ENCODE measurements around the gene CATSPERZ. TPM values are rescaled to one million over a fixed set of nuclear protein-coding genes. Genes with fewer than 3 reads are reported as not detected.
"Not testable (repeated sequence)": the region's sequence is repeated elsewhere in the genome, so short reads cannot be mapped to it uniquely, and the experiment has no call there.

Gene CATSPERZ
- total RNA-seq, 4 donors from 2014 or later = 0.80 TPM; not detected in 3

DNA sequence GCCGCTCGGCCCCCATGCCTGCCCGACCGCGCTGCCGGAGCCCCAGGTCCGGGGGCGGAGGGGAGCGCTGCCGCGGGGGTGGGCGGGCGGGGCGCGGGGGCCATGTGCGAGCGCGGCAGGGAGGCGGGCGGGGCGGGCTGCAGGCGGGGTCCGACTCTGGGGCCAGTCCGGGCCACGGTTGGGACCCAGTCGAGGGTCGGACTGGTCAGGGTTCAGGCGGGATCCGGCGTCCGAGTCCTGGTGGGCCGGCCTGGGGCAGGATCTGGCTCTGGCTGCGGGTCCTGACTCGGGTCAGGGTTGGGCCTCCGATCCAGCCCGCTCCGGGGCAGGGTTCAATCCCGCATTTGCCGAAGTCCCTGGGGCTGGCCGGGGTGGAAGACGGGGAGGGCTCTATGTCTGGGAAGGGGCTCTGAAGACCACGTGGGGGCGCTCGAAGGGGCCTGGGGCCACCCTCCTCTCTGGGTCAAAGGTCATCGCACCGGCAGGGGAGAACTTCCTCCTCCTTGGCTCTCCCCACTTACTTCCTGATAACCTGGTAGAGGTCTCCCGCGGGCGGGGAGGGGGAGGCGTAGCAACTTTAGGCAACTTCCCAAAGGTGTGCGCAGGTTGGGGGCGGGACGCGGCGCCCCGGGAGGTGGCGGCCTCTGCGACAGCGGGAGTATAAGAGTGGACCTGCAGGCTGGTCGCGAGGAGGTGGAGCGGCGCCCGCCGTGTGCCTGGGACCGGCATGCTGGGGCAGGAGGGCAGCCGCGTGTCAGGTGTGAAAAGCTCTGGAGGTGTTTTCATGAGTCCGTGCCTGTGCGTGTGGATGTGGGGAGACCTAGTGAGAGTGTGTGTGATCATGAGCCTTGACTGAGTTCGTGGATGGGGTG, 5.8 kb downstream of the CATSPERZ start:
- H3K9me3 ChIP-seq = no peaks in the 10 kb centered on the region
- peaks cover 0 to 9% (median under 1%) of the 10 kb centered on the region in 4 donors for H3K36me3 ChIP-seq
- intact Hi-C loops (cut with DNase I) = no loop called here
- TF ChIP-seq, protein P1, sequence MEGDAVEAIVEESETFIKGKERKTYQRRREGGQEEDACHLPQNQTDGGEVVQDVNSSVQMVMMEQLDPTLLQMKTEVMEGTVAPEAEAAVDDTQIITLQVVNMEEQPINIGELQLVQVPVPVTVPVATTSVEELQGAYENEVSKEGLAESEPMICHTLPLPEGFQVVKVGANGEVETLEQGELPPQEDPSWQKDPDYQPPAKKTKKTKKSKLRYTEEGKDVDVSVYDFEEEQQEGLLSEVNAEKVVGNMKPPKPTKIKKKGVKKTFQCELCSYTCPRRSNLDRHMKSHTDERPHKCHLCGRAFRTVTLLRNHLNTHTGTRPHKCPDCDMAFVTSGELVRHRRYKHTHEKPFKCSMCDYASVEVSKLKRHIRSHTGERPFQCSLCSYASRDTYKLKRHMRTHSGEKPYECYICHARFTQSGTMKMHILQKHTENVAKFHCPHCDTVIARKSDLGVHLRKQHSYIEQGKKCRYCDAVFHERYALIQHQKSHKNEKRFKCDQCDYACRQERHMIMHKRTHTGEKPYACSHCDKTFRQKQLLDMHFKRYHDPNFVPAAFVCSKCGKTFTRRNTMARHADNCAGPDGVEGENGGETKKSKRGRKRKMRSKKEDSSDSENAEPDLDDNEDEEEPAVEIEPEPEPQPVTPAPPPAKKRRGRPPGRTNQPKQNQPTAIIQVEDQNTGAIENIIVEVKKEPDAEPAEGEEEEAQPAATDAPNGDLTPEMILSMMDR (IDR thresholded peaks at IDR 0.05) = peak in 1 of 3 experiments; percentile 10
- TF ChIP-seq POLR2AphosphoS5 (IDR thresholded peaks at IDR 0.05) (no peak), EP300 (IDR thresholded peaks at IDR 0.05) (no peak)
- peaks cover 0 to 25% (median 6%) of the 10 kb centered on the region in 4 donors for H3K27me3 ChIP-seq
- peak overlapping the region; percentile 89 to 98 (median 92) for H3K27ac ChIP-seq (replicated peaks in 1 of 4)
- H3K4me1 ChIP-seq = peaks cover 17 to 47% (median 43%) of the 10 kb centered on the region in 4 donors
- peak; percentile 94 for DNase-seq (ENCODE audit: extremely low spot score)
- WGBS = 2% methylated on average over 31 of the region's 71 CpGs
- H3K4me3 ChIP-seq = peak overlapping the region; percentile 69 to 84 (median 78)

DNA sequence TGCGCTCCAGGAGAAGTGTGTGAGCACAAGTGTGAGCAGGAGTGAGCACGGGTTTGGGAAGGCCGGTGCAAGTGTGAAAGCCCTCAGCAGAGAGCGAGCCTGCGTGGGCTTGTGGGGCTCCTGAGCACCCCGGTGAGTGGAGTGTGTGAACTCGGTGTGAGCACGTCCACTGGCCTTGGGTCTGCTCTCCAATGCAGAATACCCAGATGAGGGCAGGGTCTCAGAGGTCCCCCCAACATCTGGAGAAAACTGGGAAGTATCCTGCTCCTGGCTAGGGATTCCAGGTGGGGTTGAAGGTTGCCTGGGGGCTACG, 6.4 kb downstream of the CATSPERZ start:
- Histone ChIP-seq H3K4me1 (peaks cover 17 to 41% (median 38%) of the 10 kb centered on the region in 4 donors), H3K4me3 (peak overlapping the region; percentile 69 to 84 (median 78)), H3K27ac (replicated peaks in 1 of 4) (peak overlapping the region; percentile 89 to 98 (median 92)), H3K9me3 (no peaks in the 10 kb centered on the region), H3K27me3 (peaks cover 0 to 20% (median 5%) of the 10 kb centered on the region in 4 donors), H3K36me3 (peaks cover 0 to 11% (median 2%) of the 10 kb centered on the region in 4 donors)
- WGBS = 26% methylated on average over 9 of the region's 9 CpGs
- no peak for DNase-seq (ENCODE audit: extremely low spot score)
- TF ChIP-seq POLR2A (IDR thresholded peaks at IDR 0.05; ENCODE audit: low read depth) (no peak), EP300 (IDR thresholded peaks at IDR 0.05) (no peak), POLR2AphosphoS5 (IDR thresholded peaks at IDR 0.05) (no peak)
- TF ChIP-seq, protein P1 (IDR thresholded peaks at IDR 0.05) = no peak
- intact Hi-C loops (cut with DNase I) = no loop called here

DNA sequence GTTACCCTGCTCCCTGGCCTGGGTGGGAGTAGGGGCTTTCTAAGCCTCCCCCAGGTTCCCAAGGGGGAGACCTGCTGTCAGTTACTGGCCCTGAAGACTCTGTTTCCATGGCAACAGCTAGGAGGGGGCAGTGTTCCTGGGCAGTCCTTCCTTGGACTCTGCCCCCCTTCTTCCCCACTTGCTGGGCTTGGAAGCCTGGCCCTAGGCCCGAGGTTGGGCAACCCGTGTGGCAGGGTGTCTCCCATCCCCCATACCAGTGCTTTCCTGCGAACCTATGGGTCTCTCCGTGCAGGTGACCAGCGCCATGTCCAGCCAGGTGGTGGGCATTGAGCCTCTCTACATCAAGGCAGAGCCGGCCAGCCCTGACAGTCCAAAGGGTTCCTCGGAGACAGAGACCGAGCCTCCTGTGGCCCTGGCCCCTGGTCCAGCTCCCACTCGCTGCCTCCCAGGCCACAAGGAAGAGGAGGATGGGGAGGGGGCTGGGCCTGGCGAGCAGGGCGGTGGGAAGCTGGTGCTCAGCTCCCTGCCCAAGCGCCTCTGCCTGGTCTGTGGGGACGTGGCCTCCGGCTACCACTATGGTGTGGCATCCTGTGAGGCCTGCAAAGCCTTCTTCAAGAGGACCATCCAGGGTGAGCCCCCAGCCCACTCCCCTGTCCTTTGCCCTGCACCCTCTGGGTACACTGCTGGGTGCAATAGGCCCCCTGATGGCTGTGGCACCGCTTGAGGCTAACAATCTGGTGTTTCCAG, 6.9 kb downstream of the CATSPERZ start:
- no peak for DNase-seq (ENCODE audit: extremely low spot score)
- peaks cover 0 to 15% (median 2%) of the 10 kb centered on the region in 4 donors for H3K27me3 ChIP-seq
- H3K9me3 ChIP-seq = no peaks in the 10 kb centered on the region
- 100% methylated on average over 1 of the region's 15 CpGs for WGBS
- peak overlapping the region; percentile 69 to 84 (median 78) for H3K4me3 ChIP-seq
- peak overlapping the region; percentile 89 to 98 (median 92) for H3K27ac ChIP-seq (replicated peaks in 1 of 4)
- H3K4me1 ChIP-seq = peaks cover 17 to 40% (median 36%) of the 10 kb centered on the region in 4 donors
- H3K36me3 ChIP-seq = peaks cover 0 to 11% (median 2%) of the 10 kb centered on the region in 4 donors
- no peak for TF ChIP-seq POLR2A (IDR thresholded peaks at IDR 0.05; ENCODE audit: low read depth)
- TF ChIP-seq POLR2AphosphoS5 (IDR thresholded peaks at IDR 0.05) = peak in 1 of 2 donors; percentile 9
- intact Hi-C loops (cut with DNase I) = no loop called here

DNA sequence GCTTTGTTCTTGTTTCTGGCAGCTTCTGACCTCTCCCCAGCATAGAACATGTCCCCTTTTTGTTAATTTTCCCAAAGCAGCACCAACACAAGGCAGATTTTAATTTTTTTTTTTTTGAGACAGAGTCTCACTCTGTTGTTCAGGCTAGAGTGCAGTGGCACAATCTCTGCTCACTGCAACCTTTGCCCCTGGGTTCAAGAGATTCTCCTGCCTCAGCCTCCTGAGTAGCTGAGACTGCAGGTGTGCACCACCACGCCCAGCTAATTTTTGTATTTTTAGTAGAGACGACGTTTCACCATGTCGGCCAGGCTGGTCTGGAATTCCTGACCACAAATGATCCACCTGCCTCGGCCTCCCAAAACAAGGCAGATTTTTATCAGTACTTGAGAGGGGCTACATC, 7.6 kb downstream of the CATSPERZ start:
- H3K27me3 ChIP-seq; intact Hi-C loops (cut with DNase I); H3K9me3 ChIP-seq; H3K4me3 ChIP-seq; DNase-seq (ENCODE audit: extremely low spot score): not testable (repeated sequence)
- Histone ChIP-seq H3K4me1 (peaks cover 23 to 43% (median 42%) of the 10 kb centered on the region in 4 donors), H3K36me3 (peaks cover 0 to 11% (median 2%) of the 10 kb centered on the region in 4 donors), H3K27ac (replicated peaks in 1 of 4) (peak overlapping the region in 2 of 4 donors; percentile 91 to 93)
- WGBS = 88% methylated on average over 5 of the region's 5 CpGs

DNA sequence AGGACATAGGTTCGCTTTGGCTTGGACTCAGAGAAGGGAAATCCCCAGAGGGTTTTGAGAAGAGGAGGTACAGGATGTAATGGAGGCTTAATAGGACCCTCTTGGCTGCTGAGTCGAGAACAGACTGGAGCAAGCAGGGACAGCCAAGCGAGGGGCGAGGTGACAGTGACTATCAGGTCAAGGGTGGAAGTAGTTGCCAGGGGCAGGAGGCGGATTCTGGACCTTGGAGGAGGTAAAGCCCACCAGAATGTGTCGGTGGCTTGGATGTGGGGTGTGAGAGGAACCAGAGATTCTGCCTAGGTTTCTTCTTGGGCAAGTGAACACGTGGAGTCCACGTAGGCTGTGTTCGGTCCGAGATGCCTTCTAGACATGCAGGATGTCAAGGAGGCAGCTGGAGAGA, 12.8 kb downstream of the CATSPERZ start:
- TF ChIP-seq POLR2A (IDR thresholded peaks at IDR 0.05; ENCODE audit: low read depth) (no peak), EP300 (IDR thresholded peaks at IDR 0.05) (no peak), POLR2AphosphoS5 (IDR thresholded peaks at IDR 0.05) (no peak)
- TF ChIP-seq, protein P1 (IDR thresholded peaks at IDR 0.05) = no peak
- Histone ChIP-seq H3K36me3 (peaks cover 12 to 42% (median 34%) of the 10 kb centered on the region in 4 donors), H3K4me1 (peaks cover 14 to 41% (median 31%) of the 10 kb centered on the region in 4 donors), H3K27me3 (no peaks in the 10 kb centered on the region), H3K27ac (replicated peaks in 1 of 4) (peak overlapping the region; percentile 50 to 73 (median 66)), H3K4me3 (no peak overlapping the region), H3K9me3 (no peaks in the 10 kb centered on the region)
- intact Hi-C loops (cut with DNase I) = no loop called here
- 89% methylated on average over 10 of the region's 10 CpGs for WGBS
- no peak for DNase-seq (ENCODE audit: extremely low spot score)

Data from esophagus muscularis mucosa (tissue), 4 donors.